ENCODE data around the gene PRSS36.

PRSS36 gene

GRCh38 chr16:31094424-31095120, 55.3 kb downstream of the PRSS36 start, which contains the start of gene VKORC1:
VKORC1 (minus strand) TSS chr16:31094797; CDS start chr16:31094729, 68 bp downstream.
- peak; percentile 93 to 96 for DNase-seq

GRCh38 chr16:31094088-31094423, 55.8 kb downstream of the PRSS36 start:
- no peak for DNase-seq

GRCh38 chr16:31093132-31093703, 56.6 kb downstream of the PRSS36 start:
- DNase-seq, result no peak

DNA sequence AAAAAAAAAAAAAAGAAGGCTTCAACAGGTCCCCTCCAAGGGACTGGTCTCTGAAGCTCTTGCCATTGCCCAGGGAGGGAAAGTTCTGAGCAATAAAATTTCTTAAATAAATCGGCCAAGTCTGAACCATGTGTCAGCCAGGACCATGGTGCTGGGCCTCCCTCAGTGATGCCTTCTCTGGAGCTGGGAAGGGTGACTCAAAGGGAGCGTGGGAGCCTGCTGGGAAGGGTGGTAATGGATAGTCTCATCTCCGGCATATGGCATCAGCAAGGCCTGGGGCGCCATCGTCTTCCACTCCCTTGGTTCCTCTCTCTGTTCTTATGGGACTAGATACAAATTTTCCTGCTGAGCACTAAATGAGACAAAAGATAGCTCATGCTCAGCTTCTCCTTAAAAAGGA, 57.5 kb downstream of the PRSS36 start:
- DNase-seq, result no peak

GRCh38 chr16:31090540-31090939, 59.3 kb downstream of the PRSS36 start:
- DNase-seq, result no peak

DNA sequence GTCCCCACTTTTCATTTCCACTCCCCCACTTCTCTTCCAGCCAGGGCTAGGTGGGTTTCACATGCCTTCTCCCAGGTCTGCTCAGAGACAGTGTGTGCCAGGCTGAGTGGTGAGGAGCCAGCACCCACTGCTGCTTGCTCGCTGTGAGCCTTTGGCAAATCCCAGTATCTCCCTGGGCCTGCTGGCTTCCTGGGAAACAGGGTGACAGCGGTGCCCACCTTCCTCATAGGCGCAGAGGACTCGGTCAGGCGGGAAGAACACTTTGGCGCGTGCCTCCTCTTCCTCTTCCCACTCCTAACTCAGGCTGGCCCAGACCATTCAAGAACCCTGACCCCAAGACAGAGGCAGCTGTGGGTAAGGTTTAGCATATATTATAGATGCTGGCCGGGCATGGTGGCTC, 60.7 kb downstream of the PRSS36 start:
- no peak for DNase-seq
